Measurements from ENCODE around the gene PTPN3. TPM values are rescaled to one million over a fixed set of nuclear protein-coding genes. Genes with fewer than 3 reads are reported as not detected.

Gene PTPN3
- total RNA-seq, 1 experiment from 2014 or later: 20.8 TPM

DNA sequence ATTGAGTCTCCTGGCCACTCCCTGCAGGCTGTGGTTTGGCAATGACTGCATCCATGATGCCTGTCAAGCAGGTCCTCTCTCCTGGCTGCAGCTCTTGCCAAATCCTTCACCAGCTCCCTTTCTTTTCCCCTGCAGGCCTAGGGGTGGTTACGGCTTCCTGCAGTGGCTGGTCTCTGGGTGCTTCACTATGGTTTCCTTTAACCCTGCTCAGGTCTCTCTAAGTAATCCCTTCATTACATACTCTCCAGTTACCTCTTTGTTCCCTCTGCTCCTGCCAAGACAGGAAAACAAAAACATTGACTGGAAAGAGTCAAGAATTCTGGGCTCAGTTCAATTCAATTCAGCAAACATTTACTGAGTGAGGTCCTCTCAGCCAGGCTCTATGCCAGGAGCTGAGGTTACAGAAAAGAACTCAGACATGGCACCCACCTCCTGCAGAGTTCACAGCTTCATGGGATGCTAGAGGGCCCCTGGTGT lies 19.8 kb upstream of the PTPN3 start:
- no peak overlapping the region for H3K4me2 ChIP-seq (ENCODE audit: low read length)
- peaks cover 0 to 3% of the 10 kb centered on the region in 2 experiments; a peak in 1 of 4 replicates for H3K4me1 ChIP-seq (ENCODE audit: control insufficient read depth in 1 of 2, insufficient read depth in 2 of 2, low read length in 2 of 2)
- no peak overlapping the region for H3K9ac ChIP-seq (ENCODE audit: low read length)
- intact Hi-C loops (cut with micrococcal nuclease): no loop called here
- no peak overlapping the region for H3K27ac ChIP-seq (ENCODE audit: low read depth, low read length)
- TF ChIP-seq MAX (IDR thresholded peaks at IDR 0.05) (no peak), EZH2phosphoT487 (IDR thresholded peaks at IDR 0.05; ENCODE audit: borderline replicate concordance) (no peak), SIN3A (IDR thresholded peaks at IDR 0.05; ENCODE audit: low read depth) (no peak), POLR2A (IDR thresholded peaks at IDR 0.05; ENCODE audit: borderline replicate concordance, extremely low read depth, insufficient read depth, insufficient read length) (no peak), RAD21 (IDR thresholded peaks at IDR 0.05; ENCODE audit: low read depth) (no peak), CTCF (IDR thresholded peaks at IDR 0.05 in 2 of 3, conservative IDR thresholded peaks at IDR 0.05 in 1 of 3; ENCODE audit: borderline replicate concordance in 1 of 3, insufficient read depth in 1 of 3, low read depth in 2 of 3, low read length in 2 of 3) (no peak), ZFX (IDR thresholded peaks at IDR 0.05) (no peak), JUND (IDR thresholded peaks at IDR 0.05) (no peak), EGR1 (IDR thresholded peaks at IDR 0.05; ENCODE audit: low read depth) (no peak), EZH2 (IDR thresholded peaks at IDR 0.05) (no peak), SRF (IDR thresholded peaks at IDR 0.05; ENCODE audit: low read depth) (no peak), SP1 (IDR thresholded peaks at IDR 0.05; ENCODE audit: low read depth) (no peak), CBX3 (IDR thresholded peaks at IDR 0.05; ENCODE audit: low read depth) (no peak), CEBPB (IDR thresholded peaks at IDR 0.05; ENCODE audit: low read depth) (no peak), ELF1 (IDR thresholded peaks at IDR 0.05; ENCODE audit: borderline replicate concordance, low read depth) (no peak)
- TF ChIP-seq, protein P1, sequence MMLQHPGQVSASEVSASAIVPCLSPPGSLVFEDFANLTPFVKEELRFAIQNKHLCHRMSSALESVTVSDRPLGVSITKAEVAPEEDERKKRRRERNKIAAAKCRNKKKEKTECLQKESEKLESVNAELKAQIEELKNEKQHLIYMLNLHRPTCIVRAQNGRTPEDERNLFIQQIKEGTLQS (IDR thresholded peaks at IDR 0.05): no peak
- ChIA-PET CTCF (no interaction called here), RAD21 (ENCODE audit: low non-redundant PET in 1 of 2, low total read pairs in 2 of 2, uncharacterized antibody in 2 of 2, unreplicated experiment in 2 of 2) (no interaction called here), POLR2A (no interaction called here)
- H3K79me2 ChIP-seq (ENCODE audit: insufficient read depth, low read length): no peaks in the 10 kb centered on the region
- no peak overlapping the region for H3K4me3 ChIP-seq (replicated peaks in 1 of 2; ENCODE audit: low read depth in 1 of 2, low read length in 2 of 2)
- DNase-seq (ENCODE audit: low read depth, low spot score): no peak
- H3K27me3 ChIP-seq (ENCODE audit: insufficient read depth, low read length): no peaks in the 10 kb centered on the region
- no peaks in the 10 kb centered on the region for H3K9me2 ChIP-seq (ENCODE audit: insufficient read depth)
- H2AFZ ChIP-seq (ENCODE audit: low read depth, low read length, poor library complexity, severe bottlenecking): no peak overlapping the region
- H3K36me3 ChIP-seq (ENCODE audit: control insufficient read depth in 1 of 2, insufficient read depth in 2 of 2, low read length in 2 of 2): no peaks in the 10 kb centered on the region
- H4K20me1 ChIP-seq (ENCODE audit: insufficient read depth): no peaks in the 10 kb centered on the region
- BruUV-seq (replicated peaks): no TSS peak
- H3K9me3 ChIP-seq (ENCODE audit: control insufficient read depth in 1 of 2, insufficient read depth in 1 of 2, low read depth in 1 of 2, low read length in 2 of 2): no peaks in the 10 kb centered on the region
- ATAC-seq: no peak

Measured in HCT116 (cell line).